SJCRH30 (cell line): ENCODE data around the gene CCDC184. TPM values are rescaled to one million over a fixed set of nuclear protein-coding genes. Genes with fewer than 3 reads are reported as not detected.
"Not testable (repeated sequence)": the region's sequence is repeated elsewhere in the genome, so short reads cannot be mapped to it uniquely, and the experiment has no call there.

Experiments used
- DNase-seq, 2 experiments: peaks; one replicate each; pipeline ENCODE4 v3.0.0-alpha.2; 2015 to 2020
- H3K27ac ChIP-seq: fragments of 250-450 bp; sonication (Bioruptor Pico); 2 replicates; pipeline ENCODE4 v1.5.1; 2020; ENCODE audit warnings: mild to moderate bottlenecking, moderate library complexity
- H3K27me3 ChIP-seq: fragments of 250-450 bp; sonication (Bioruptor Pico); 2 replicates; pipeline ENCODE4 v1.5.1; 2020; ENCODE audit warnings: mild to moderate bottlenecking, moderate library complexity
- H3K36me3 ChIP-seq: fragments of 250-450 bp; sonication (Bioruptor Pico); 2 replicates; pipeline ENCODE4 v1.5.1; 2020; ENCODE audit warnings: mild to moderate bottlenecking, moderate library complexity
- H3K4me1 ChIP-seq: fragments of 250-450 bp; sonication (Bioruptor Pico); 2 replicates; pipeline ENCODE4 v1.5.1; 2020; ENCODE audit warnings: mild to moderate bottlenecking, moderate library complexity
- H3K4me3 ChIP-seq: fragments of 250-450 bp; sonication (Bioruptor Pico); 2 replicates; pipeline ENCODE4 v1.5.1; 2020; ENCODE audit warnings: mild to moderate bottlenecking, moderate library complexity
- H3K9me3 ChIP-seq: fragments of 250-450 bp; sonication (Bioruptor Pico); replicated peaks from 2 replicates; pipeline ENCODE4 v1.5.1; 2020; ENCODE audit warnings: mild to moderate bottlenecking, moderate library complexity
- total RNA-seq: library from RNA; depleted of rRNA; stranded (reverse); fragments of >200 nt; shearing (Covaris generic); gene quantifications from 2 replicates; pipeline ENCODE4 v1.2.3, GENCODE V29; 2014; rRNA removed

The CCDC184 gene
- total RNA-seq, 1 experiment from 2014 or later, result 5.1 TPM

GRCh38 chr12:48203192-48203591 is 19.7 kb downstream of the CCDC184 start, which contains the start of gene OR10AD1:
TSS of gene OR10AD1 (minus strand) at chr12:48203292. CDS start at chr12:48203292, 0 bp downstream.
- Histone ChIP-seq H3K27ac (no peak within 1 kb of the TSS), H3K9me3 (no peaks in the 10 kb centered on the region), H3K36me3 (no peaks in the 10 kb centered on the region), H3K4me3 (no peak within 1 kb of the TSS), H3K27me3 (0 out of 2 replicates have a peak, but pooled peaks cover 3% of the 10 kb centered on the region), H3K4me1 (no peaks in the 10 kb centered on the region)
- DNase-seq, result no peak

- H3K27ac ChIP-seq, H3K4me1 ChIP-seq, H3K9me3 ChIP-seq, H3K27me3 ChIP-seq, H3K36me3 ChIP-seq, H3K4me3 ChIP-seq, DNase-seq: not testable (repeated sequence)
Measured at GRCh38 chr12:48209495-48209894, 26.1 kb downstream of the CCDC184 start.

GRCh38 chr12:48216785-48217184 is 33.3 kb downstream of the CCDC184 start:
- Histone ChIP-seq H3K27me3 (no peaks in the 10 kb centered on the region), H3K9me3 (no peaks in the 10 kb centered on the region), H3K36me3 (no peaks in the 10 kb centered on the region), H3K4me3 (no peak overlapping the region), H3K4me1 (no peaks in the 10 kb centered on the region), H3K27ac (no peak overlapping the region)
- DNase-seq, result no peak

GRCh38 chr12:48219631-48220030 is 36.2 kb downstream of the CCDC184 start:
- H3K4me1 ChIP-seq, result no peaks in the 10 kb centered on the region
- no peak overlapping the region for H3K27ac ChIP-seq
- no peak overlapping the region for H3K4me3 ChIP-seq
- DNase-seq, result no peak
- H3K27me3 ChIP-seq, result no peaks in the 10 kb centered on the region
- H3K36me3 ChIP-seq, result no peaks in the 10 kb centered on the region
- H3K9me3 ChIP-seq, result no peaks in the 10 kb centered on the region

DNA sequence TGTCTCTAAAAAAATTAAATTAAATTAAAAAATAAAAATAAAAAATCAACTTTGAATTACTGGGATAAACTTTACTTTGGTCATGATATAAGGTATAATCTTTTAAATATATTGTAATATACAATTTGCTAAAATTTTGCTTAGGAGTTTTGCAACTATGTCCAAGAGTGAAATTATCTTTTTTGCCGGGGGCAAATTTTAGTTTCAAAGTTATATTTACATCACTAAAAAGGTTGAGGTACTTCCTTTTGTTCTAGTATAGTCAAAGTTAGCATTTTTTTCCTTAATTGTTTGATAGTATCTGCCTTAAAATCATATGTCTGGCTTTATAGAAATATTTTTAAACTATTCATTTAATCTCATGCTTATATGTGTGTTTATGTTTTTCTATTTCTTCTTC is 37.3 kb downstream of the CCDC184 start:
- Histone ChIP-seq H3K4me3 (no peak overlapping the region), H3K36me3 (no peaks in the 10 kb centered on the region), H3K4me1 (no peaks in the 10 kb centered on the region), H3K27ac (no peak overlapping the region), H3K9me3 (no peaks in the 10 kb centered on the region), H3K27me3 (no peaks in the 10 kb centered on the region; the same call in 1 of the 2 replicates)
- DNase-seq, result no peak

DNA sequence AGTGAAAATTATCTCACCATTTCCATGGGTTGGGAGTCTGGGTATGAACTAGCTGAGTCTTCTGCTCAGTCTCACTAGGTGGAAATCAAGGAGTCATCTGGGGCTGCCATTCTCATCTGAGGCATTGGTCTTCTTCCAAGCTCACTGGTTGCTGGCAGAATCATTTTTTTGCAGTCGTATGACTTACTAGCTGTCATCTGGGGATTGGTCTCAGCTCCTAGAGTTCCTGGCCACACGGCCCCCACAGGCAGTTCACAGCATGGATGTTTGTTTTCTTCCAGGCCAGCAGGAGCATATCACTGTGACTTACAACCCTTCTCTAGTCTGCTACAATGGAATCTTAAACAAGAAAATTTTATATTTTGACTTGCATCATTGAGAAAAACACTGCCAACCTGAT is 38.2 kb downstream of the CCDC184 start:
- no peaks in the 10 kb centered on the region for H3K36me3 ChIP-seq
- H3K27ac ChIP-seq, result no peak overlapping the region
- H3K4me3 ChIP-seq, result no peak overlapping the region
- no peaks in the 10 kb centered on the region; the same call in 1 of the 2 replicates for H3K27me3 ChIP-seq
- DNase-seq, result no peak
- H3K9me3 ChIP-seq, result no peaks in the 10 kb centered on the region
- no peaks in the 10 kb centered on the region for H3K4me1 ChIP-seq

DNA sequence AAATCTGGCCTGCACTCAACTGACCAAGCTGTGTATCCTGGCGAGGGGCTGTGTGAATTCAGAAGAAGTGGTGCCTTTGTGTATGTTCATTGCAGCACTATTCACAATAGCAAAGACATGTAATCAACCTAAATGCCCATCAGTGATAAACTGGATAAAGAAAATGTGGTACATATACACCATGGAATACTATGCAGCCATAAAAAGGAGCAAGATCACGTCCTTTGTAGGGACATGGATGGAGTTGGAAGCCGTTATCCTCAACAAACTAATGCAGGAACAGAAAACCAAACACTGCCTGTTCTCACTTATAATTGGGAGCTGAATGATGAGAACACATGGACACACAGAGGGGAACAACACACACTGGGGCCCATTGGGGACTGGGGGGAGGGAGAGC is 41.1 kb downstream of the CCDC184 start:
- not testable (repeated sequence) for H3K9me3 ChIP-seq, H3K36me3 ChIP-seq, H3K4me3 ChIP-seq, DNase-seq, H3K4me1 ChIP-seq, H3K27ac ChIP-seq, H3K27me3 ChIP-seq

GRCh38 chr12:48231169-48231958 is 47.9 kb downstream of the CCDC184 start:
- H3K4me3 ChIP-seq, H3K36me3 ChIP-seq, H3K27ac ChIP-seq, H3K4me1 ChIP-seq, H3K9me3 ChIP-seq, DNase-seq, H3K27me3 ChIP-seq: not testable (repeated sequence)

Other genes with a start within 250 kb of the CCDC184 start
- gene TMEM106C, start 220.0 kb upstream of the CCDC184 start, total RNA-seq, result 126 and 145 TPM in 2 replicates
- gene COL2A1, start 179.2 kb upstream of the CCDC184 start, total RNA-seq, result 200 and 211 TPM in 2 replicates
- 53.6 and 53.9 TPM in 2 replicates for gene SENP1, start 77.6 kb upstream of the CCDC184 start, total RNA-seq
- gene PFKM, start 64.3 kb upstream of the CCDC184 start, total RNA-seq, result 64.4 and 69.3 TPM in 2 replicates
- 29.1 and 31.2 TPM in 2 replicates for gene ASB8, start 26.1 kb upstream of the CCDC184 start, total RNA-seq
- not detected in 2 replicates for gene OR10AD1, start 19.6 kb downstream of the CCDC184 start, total RNA-seq
- gene ZNF641, start 167.3 kb downstream of the CCDC184 start, total RNA-seq, result 11.2 and 15.5 TPM in 2 replicates